HCT116 (cell line): ENCODE results near the gene CEP131. TPM values are rescaled to one million over a fixed set of nuclear protein-coding genes. Genes with fewer than 3 reads are reported as not detected.

Experiments
- ATAC-seq: fragments of 200-7000 bp; cut with Tn5 transposase; 2 replicates; pipeline ENCODE4 v1.9.1; 2020; ENCODE audit warnings: mild to moderate bottlenecking, moderate library complexity
- BruUV-seq: library from RNA; stranded (reverse); fragments of 400-500 nt; replicated peaks from 2 replicates; lab custom pipeline; 2021; lab: Mats Ljungman, UMichigan
- CTCF ChIA-PET: fragments of 300-600 bp; sonication (Branson Sonifier 250); formaldehyde crosslinking; loops from one replicate; lab custom pipeline; 2021; ENCODE audit warnings: antibody characterized with exemption; lab: Charles Lee
- POLR2A ChIA-PET: fragments of 300-600, 350-600 bp; sonication (Branson Sonifier 250); formaldehyde crosslinking; loops from one replicate; lab custom pipeline; 2021; ENCODE audit warnings: antibody characterized with exemption; lab: Charles Lee
- RAD21 ChIA-PET, 2 experiments: fragments of 300-600 bp; sonication (Branson Sonifier 250); formaldehyde crosslinking; loops; one replicate each; lab custom pipeline; 2023; ENCODE audit warnings: low total read pairs in 2 of 2; ENCODE audit not compliant: uncharacterized antibody in 2 of 2, unreplicated experiment in 2 of 2, low non-redundant PET in 1 of 2; lab: Charles Lee
- DNase-seq: peaks from one replicate; pipeline ENCODE4 v3.0.0-alpha.2; 2010; ENCODE audit warnings: low read depth, low spot score
- H2AFZ ChIP-seq: fragments of 200-600 bp; shearing (Covaris generic), sonication (generic); 2 replicates; pipeline ENCODE4 v1.6.1; 2017; ENCODE audit warnings: low read depth, mixed run types, mixed read lengths, antibody characterized with exemption, low read length; ENCODE audit not compliant: poor library complexity, severe bottlenecking
- H3K27ac ChIP-seq: 2 replicates; pipeline ENCODE4 v1.5.1; 2012; ENCODE audit warnings: low read depth, low read length
- H3K27me3 ChIP-seq: fragments of 200-600 bp; sonication (generic); 2 replicates; pipeline ENCODE4 v1.6.1; 2016; ENCODE audit warnings: mixed run types, low read length, mixed read lengths; ENCODE audit not compliant: insufficient read depth
- H3K36me3 ChIP-seq, 2 experiments: fragments of 200-500 bp in 1 of 2; fragments of 200-600 bp in 1 of 2; sonication (Bioruptor generic) in 1 of 2; sonication (generic) in 1 of 2; 2 replicates each; pipeline versions ENCODE4 v1.5.1 to v1.6.1; 2014 to 2016; ENCODE audit warnings: low read length in 2 of 2, inconsistent platforms in 1 of 2, mixed read lengths in 1 of 2, mixed run types in 1 of 2; ENCODE audit not compliant: insufficient read depth in 2 of 2, control insufficient read depth in 1 of 2
- H3K4me1 ChIP-seq, 2 experiments: fragments of 200-600 bp in 1 of 2; sonication (generic) in 1 of 2; 2 replicates each; pipeline versions ENCODE4 v1.5.1 to v1.6.1; 2012 to 2017; ENCODE audit warnings: low read length in 2 of 2, inconsistent platforms in 1 of 2, mild to moderate bottlenecking in 1 of 2, mixed read lengths in 1 of 2, mixed run types in 1 of 2, moderate library complexity in 1 of 2; ENCODE audit not compliant: insufficient read depth in 2 of 2, control insufficient read depth in 1 of 2
- H3K4me2 ChIP-seq: fragments of 200-600 bp; sonication (generic); 2 replicates; pipeline ENCODE4 v1.6.1; 2017; ENCODE audit warnings: mixed run types, low read length, mixed read lengths
- H3K4me3 ChIP-seq, 2 experiments: fragments of 200-600 bp in 1 of 2; sonication (generic) in 1 of 2; replicated peaks in 1 of 2; 2 replicates each; pipeline ENCODE4 v1.5.1; 2011 to 2016; ENCODE audit warnings: low read length in 2 of 2, control low read depth in 1 of 2, low read depth in 1 of 2, mild to moderate bottlenecking in 1 of 2, mixed read lengths in 1 of 2, mixed run types in 1 of 2
- H3K79me2 ChIP-seq: fragments of 200-600 bp; sonication (generic); 2 replicates; pipeline ENCODE4 v1.6.1; 2017; ENCODE audit warnings: mild to moderate bottlenecking, mixed run types, low read length, moderate library complexity, mixed read lengths; ENCODE audit not compliant: insufficient read depth
- H3K9ac ChIP-seq: fragments of 200-600 bp; sonication (generic); 2 replicates; pipeline ENCODE4 v1.6.1; 2016; ENCODE audit warnings: low read length, mixed read lengths
- H3K9me2 ChIP-seq: fragments of 200-600 bp; sonication (generic), shearing (Covaris generic); 2 replicates; pipeline ENCODE4 v1.6.1; 2017; ENCODE audit warnings: mixed run types, mild to moderate bottlenecking, moderate library complexity; ENCODE audit not compliant: insufficient read depth
- H3K9me3 ChIP-seq, 2 experiments: fragments of 200-500 bp in 1 of 2; fragments of 200-600 bp in 1 of 2; sonication (Bioruptor generic) in 1 of 2; sonication (generic) in 1 of 2; 2 replicates each; pipeline ENCODE4 v1.6.1; 2014 to 2017; ENCODE audit warnings: low read length in 2 of 2, mixed read lengths in 2 of 2, inconsistent platforms in 1 of 2, low read depth in 1 of 2, mild to moderate bottlenecking in 1 of 2, mixed run types in 1 of 2, moderate library complexity in 1 of 2; ENCODE audit not compliant: control insufficient read depth in 1 of 2, insufficient read depth in 1 of 2
- H4K20me1 ChIP-seq: fragments of 200-600 bp; sonication (generic), shearing (Covaris generic); 2 replicates; pipeline ENCODE4 v1.6.1; 2017; ENCODE audit warnings: mixed run types, mild to moderate bottlenecking, moderate library complexity; ENCODE audit not compliant: insufficient read depth
- CEBPB ChIP-seq: IDR thresholded peaks from 2 replicates; pipeline ENCODE4 v1.6.1; 2012; ENCODE audit warnings: low read depth
- ELF1 ChIP-seq: IDR thresholded peaks from 2 replicates; pipeline ENCODE4 v1.6.1; 2012; ENCODE audit warnings: low read depth, borderline replicate concordance
- EZH2 ChIP-seq: fragments of 200-600 bp; sonication (generic); IDR thresholded peaks from 2 replicates; pipeline ENCODE4 v1.6.1; 2017; ENCODE audit warnings: antibody characterized with exemption, mixed run types
- EZH2phosphoT487 ChIP-seq: fragments of 200-600 bp; IDR thresholded peaks from 2 replicates; pipeline ENCODE4 v1.6.1; 2018; ENCODE audit warnings: antibody characterized with exemption, borderline replicate concordance
- FOSL1 ChIP-seq: IDR thresholded peaks from 2 replicates; pipeline ENCODE4 v1.6.1; 2012; ENCODE audit warnings: low read depth
- MAX ChIP-seq: IDR thresholded peaks from 2 replicates; pipeline ENCODE4 v1.6.1; 2012
- POLR2A ChIP-seq: IDR thresholded peaks from 2 replicates; pipeline ENCODE4 v1.7.0; 2011; ENCODE audit warnings: borderline replicate concordance; ENCODE audit not compliant: insufficient read depth, insufficient read length; ENCODE audit errors: extremely low read depth
- POLR2AphosphoS5 ChIP-seq: IDR thresholded peaks from 2 replicates; pipeline ENCODE4 v1.6.1; 2011; ENCODE audit warnings: mild to moderate bottlenecking, low read depth, low read length, moderate library complexity
- RAD21 ChIP-seq: IDR thresholded peaks from 2 replicates; pipeline ENCODE4 v1.6.1; 2012; ENCODE audit warnings: low read depth, mild to moderate bottlenecking
- SIN3A ChIP-seq: IDR thresholded peaks from 2 replicates; pipeline ENCODE4 v1.6.1; 2012; ENCODE audit warnings: low read depth
- YY1 ChIP-seq: IDR thresholded peaks from 2 replicates; pipeline ENCODE4 v1.6.1; 2011; ENCODE audit warnings: low read length, low read depth, moderate library complexity, mild to moderate bottlenecking; ENCODE audit not compliant: insufficient replicate concordance; ENCODE audit errors: extremely low read depth
- ZBTB33 ChIP-seq: IDR thresholded peaks from 2 replicates; pipeline ENCODE4 v1.6.1; 2011; ENCODE audit warnings: mild to moderate bottlenecking, low read length, moderate library complexity; ENCODE audit not compliant: insufficient replicate concordance; ENCODE audit errors: extremely low read depth
- ZFX ChIP-seq: fragments of 450-650 bp; IDR thresholded peaks from 2 replicates; pipeline ENCODE4 v1.6.1; 2017
- ZNF274 ChIP-seq: fragments of 200-500 bp; sonication (Bioruptor generic); IDR thresholded peaks from 2 replicates; pipeline ENCODE4 v1.6.1; 2014; ENCODE audit warnings: mild to moderate bottlenecking, low read depth, low read length, inconsistent platforms
- intact Hi-C: fragments of 100-400 bp; cut with micrococcal nuclease; formaldehyde crosslinking; loops from 2 replicates; pipeline ENCODE4 v1.10.0; 2022
- total RNA-seq: library from RNA; stranded (reverse); gene quantifications from one replicate; pipeline ENCODE4 v1.2.1, GENCODE V29; 2021; ENCODE audit not compliant: unreplicated experiment
- TF ChIP-seq, protein P1 (sequence below): IDR thresholded peaks from 2 replicates; pipeline ENCODE4 v1.6.1; 2012; ENCODE audit warnings: low read depth
- TF ChIP-seq, protein P2 (sequence below): IDR thresholded peaks from 2 replicates; pipeline ENCODE4 v1.6.1; 2012

The CEP131 gene
- total RNA-seq, 1 experiment from 2014 or later = 30.2 TPM

GRCh38 chr17:81248649-81249048, 25.9 kb upstream of the CEP131 start:
- Histone ChIP-seq H3K4me2 (no peak overlapping the region), H3K9ac (no peak overlapping the region), H2AFZ (no peak overlapping the region), H3K27me3 (no peaks in the 10 kb centered on the region), H3K9me2 (no peaks in the 10 kb centered on the region), H3K4me3 (no peak overlapping the region), H4K20me1 (no peaks in the 10 kb centered on the region), H3K4me1 (no peaks in the 10 kb centered on the region), H3K36me3 (peaks cover 23 to 32% of the 10 kb centered on the region in 2 experiments; a peak in 3 of 4 replicates), H3K79me2 (peaks cover 7% of the 10 kb centered on the region; the same call in 1 of the 2 replicates), H3K9me3 (peaks cover 0 to 12% of the 10 kb centered on the region in 2 experiments; a peak in 1 of 4 replicates), H3K27ac (no peak overlapping the region; the same call in 1 of the 2 replicates)
- ChIA-PET RAD21 (no interaction called here), POLR2A (interaction anchor here (1.0 kb wide), 1 partner anchor 10 kb away, joined by 3 read pairs; the partner anchor contains the start of genes NDUFAF8 and TEPSIN), CTCF (no interaction called here)
- DNase-seq (no peak), ATAC-seq (no peak)
- intact Hi-C loops = no loop called here
- no peak for TF ChIP-seq CEBPB
- TF ChIP-seq ZFX = no peak
- no peak for TF ChIP-seq EZH2
- no peak for TF ChIP-seq EZH2phosphoT487
- TF ChIP-seq, protein P1, sequence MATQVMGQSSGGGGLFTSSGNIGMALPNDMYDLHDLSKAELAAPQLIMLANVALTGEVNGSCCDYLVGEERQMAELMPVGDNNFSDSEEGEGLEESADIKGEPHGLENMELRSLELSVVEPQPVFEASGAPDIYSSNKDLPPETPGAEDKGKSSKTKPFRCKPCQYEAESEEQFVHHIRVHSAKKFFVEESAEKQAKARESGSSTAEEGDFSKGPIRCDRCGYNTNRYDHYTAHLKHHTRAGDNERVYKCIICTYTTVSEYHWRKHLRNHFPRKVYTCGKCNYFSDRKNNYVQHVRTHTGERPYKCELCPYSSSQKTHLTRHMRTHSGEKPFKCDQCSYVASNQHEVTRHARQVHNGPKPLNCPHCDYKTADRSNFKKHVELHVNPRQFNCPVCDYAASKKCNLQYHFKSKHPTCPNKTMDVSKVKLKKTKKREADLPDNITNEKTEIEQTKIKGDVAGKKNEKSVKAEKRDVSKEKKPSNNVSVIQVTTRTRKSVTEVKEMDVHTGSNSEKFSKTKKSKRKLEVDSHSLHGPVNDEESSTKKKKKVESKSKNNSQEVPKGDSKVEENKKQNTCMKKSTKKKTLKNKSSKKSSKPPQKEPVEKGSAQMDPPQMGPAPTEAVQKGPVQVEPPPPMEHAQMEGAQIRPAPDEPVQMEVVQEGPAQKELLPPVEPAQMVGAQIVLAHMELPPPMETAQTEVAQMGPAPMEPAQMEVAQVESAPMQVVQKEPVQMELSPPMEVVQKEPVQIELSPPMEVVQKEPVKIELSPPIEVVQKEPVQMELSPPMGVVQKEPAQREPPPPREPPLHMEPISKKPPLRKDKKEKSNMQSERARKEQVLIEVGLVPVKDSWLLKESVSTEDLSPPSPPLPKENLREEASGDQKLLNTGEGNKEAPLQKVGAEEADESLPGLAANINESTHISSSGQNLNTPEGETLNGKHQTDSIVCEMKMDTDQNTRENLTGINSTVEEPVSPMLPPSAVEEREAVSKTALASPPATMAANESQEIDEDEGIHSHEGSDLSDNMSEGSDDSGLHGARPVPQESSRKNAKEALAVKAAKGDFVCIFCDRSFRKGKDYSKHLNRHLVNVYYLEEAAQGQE = no peak
- TF ChIP-seq MAX = no peak
- no peak for TF ChIP-seq RAD21
- no peak for TF ChIP-seq SIN3A
- no peak for TF ChIP-seq ELF1
- TF ChIP-seq, protein P2, sequence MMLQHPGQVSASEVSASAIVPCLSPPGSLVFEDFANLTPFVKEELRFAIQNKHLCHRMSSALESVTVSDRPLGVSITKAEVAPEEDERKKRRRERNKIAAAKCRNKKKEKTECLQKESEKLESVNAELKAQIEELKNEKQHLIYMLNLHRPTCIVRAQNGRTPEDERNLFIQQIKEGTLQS = no peak
- no peak for TF ChIP-seq POLR2A
- TF ChIP-seq ZNF274 = no peak
- no peak for TF ChIP-seq YY1
- TF ChIP-seq POLR2AphosphoS5 = no peak
- TF ChIP-seq ZBTB33 = no peak
- no peak for TF ChIP-seq FOSL1
- no TSS peak for BruUV-seq
